Endothelial cell (in vitro differentiated cells): Measurements from ENCODE around the gene SNAP29. TPM values are rescaled to one million over a fixed set of nuclear protein-coding genes. Genes with fewer than 3 reads are reported as not detected.
A peak's percentile ranks its signal among the peaks of the same experiment; 100 is the strongest.

Experiments
- DNase-seq: peaks from one replicate; pipeline ENCODE4 v3.0.0; 2021; ENCODE audit warnings: low spot score
- H3K27ac Mint-ChIP-seq: one replicate; pipeline ENCODE4 v1.8.0; 2021; ENCODE audit warnings: mixed read lengths, inconsistent platforms; ENCODE audit not compliant: unreplicated experiment
- H3K27me3 Mint-ChIP-seq: one replicate; pipeline ENCODE4 v1.8.0; 2021; ENCODE audit warnings: mild to moderate bottlenecking, moderate library complexity, mixed read lengths, inconsistent platforms; ENCODE audit not compliant: unreplicated experiment
- H3K36me3 Mint-ChIP-seq: one replicate; pipeline ENCODE4 v1.8.0; 2021; ENCODE audit warnings: mild to moderate bottlenecking, low read depth, mixed read lengths, inconsistent platforms; ENCODE audit not compliant: unreplicated experiment
- H3K4me1 Mint-ChIP-seq: one replicate; pipeline ENCODE4 v1.8.0; 2021; ENCODE audit warnings: mild to moderate bottlenecking, mixed read lengths, inconsistent platforms; ENCODE audit not compliant: unreplicated experiment
- H3K4me3 Mint-ChIP-seq: one replicate; pipeline ENCODE4 v1.8.0; 2021; ENCODE audit warnings: mild to moderate bottlenecking, mixed read lengths, inconsistent platforms; ENCODE audit not compliant: unreplicated experiment
- H3K9me3 Mint-ChIP-seq: one replicate; pipeline ENCODE4 v1.8.0; 2021; ENCODE audit warnings: mixed read lengths, inconsistent platforms; ENCODE audit not compliant: unreplicated experiment
- CTCF ChIP-seq: fragments of 200-600 bp; sonication (generic); IDR thresholded peaks from one replicate; pipeline ENCODE4 v1.5.0; 2021; ENCODE audit warnings: antibody characterized with exemption; ENCODE audit not compliant: unreplicated experiment
- total RNA-seq: library from RNA; stranded (reverse); fragmentation: NEBNext Ultra II Directional; extraction: Animal tissue kit (Norgen Biotek cat#: 25700); gene quantifications from one replicate; pipeline ENCODE4 v1.2.1, GENCODE V29; 2021; ENCODE audit not compliant: unreplicated experiment

The SNAP29 gene
- total RNA-seq, 1 donor from 2014 or later, result 22.7 TPM

- no peak for DNase-seq
- H3K9me3 Mint-ChIP-seq, result no peaks in the 10 kb centered on the region
- peaks cover 3% of the 10 kb centered on the region for H3K27me3 Mint-ChIP-seq
- no peak overlapping the region for H3K27ac Mint-ChIP-seq
- H3K4me1 Mint-ChIP-seq, result peaks cover 8% of the 10 kb centered on the region
- no peak overlapping the region for H3K4me3 Mint-ChIP-seq
- no peak for TF ChIP-seq CTCF
- H3K36me3 Mint-ChIP-seq, result no peaks in the 10 kb centered on the region
Observed at GRCh38 chr22:20853236-20853660, 5.6 kb upstream of the SNAP29 start.

- Mint-ChIP-seq H3K4me3 (peak overlapping the region; percentile 94), H3K27ac (no peak overlapping the region), H3K27me3 (peaks cover 8% of the 10 kb centered on the region), H3K9me3 (no peaks in the 10 kb centered on the region), H3K4me1 (peaks cover 16% of the 10 kb centered on the region), H3K36me3 (peaks cover 3% of the 10 kb centered on the region)
- no peak for TF ChIP-seq CTCF
- no peak for DNase-seq
Observed at GRCh38 chr22:20857247-20857643, 1.6 kb upstream of the SNAP29 start.

- H3K27me3 Mint-ChIP-seq, result peaks cover 8% of the 10 kb centered on the region
- H3K9me3 Mint-ChIP-seq, result no peaks in the 10 kb centered on the region
- peaks cover 16% of the 10 kb centered on the region for H3K4me1 Mint-ChIP-seq
- H3K27ac Mint-ChIP-seq, result peak overlapping the region; percentile 28
- DNase-seq, result peak; percentile 85
- peaks cover 4% of the 10 kb centered on the region for H3K36me3 Mint-ChIP-seq
- peak overlapping the region; percentile 94 for H3K4me3 Mint-ChIP-seq
- no peak for TF ChIP-seq CTCF
Observed at GRCh38 chr22:20857838-20858614, 781 bp upstream of the SNAP29 start.

GRCh38 chr22:20859615-20860014, 808 bp downstream of the SNAP29 start:
- no peak for TF ChIP-seq CTCF
- DNase-seq, result no peak
- Mint-ChIP-seq H3K36me3 (peaks cover 8% of the 10 kb centered on the region), H3K9me3 (no peaks in the 10 kb centered on the region), H3K27me3 (peaks cover 9% of the 10 kb centered on the region), H3K27ac (peak overlapping the region; percentile 48), H3K4me1 (peaks cover 16% of the 10 kb centered on the region), H3K4me3 (peak overlapping the region; percentile 92)

- Mint-ChIP-seq H3K27me3 (peaks cover 10% of the 10 kb centered on the region), H3K36me3 (peaks cover 10% of the 10 kb centered on the region), H3K4me3 (no peak overlapping the region), H3K9me3 (no peaks in the 10 kb centered on the region), H3K4me1 (peaks cover 30% of the 10 kb centered on the region), H3K27ac (no peak overlapping the region)
- DNase-seq, result no peak
- TF ChIP-seq CTCF, result no peak
Observed at GRCh38 chr22:20862540-20862939, 3.7 kb downstream of the SNAP29 start.
